Right ventricle myocardium inferior (tissue), 1 donor: ENCODE data around the gene CLCN7. TPM values are rescaled to one million over a fixed set of nuclear protein-coding genes. Genes with fewer than 3 reads are reported as not detected.

Experiments used
- ATAC-seq: fragments of 200-7000 bp; cut with Tn5 transposase; one replicate; pipeline ENCODE4 v1.9.1; 2020; ENCODE audit warnings: mild to moderate bottlenecking, moderate library complexity
- DNase-seq: peaks from one replicate; pipeline ENCODE4 v3.0.0; 2021; ENCODE audit errors: missing footprints
- intact Hi-C: fragments of 100-400 bp; cut with DNase I; formaldehyde crosslinking; loops from one replicate; pipeline ENCODE4 v1.11.0; 2022
- total RNA-seq: library from RNA; stranded (reverse); fragmentation: NEBNext Ultra II Directional; extraction: Animal tissue kit (Norgen Biotek cat#: 25700); gene quantifications from one replicate; pipeline ENCODE4 v1.2.1, GENCODE V29; 2021
- donor health status: DM: no; HTN: yes; CAD: no; lungs with severe emphysema.

Gene CLCN7
- total RNA-seq, 1 donor from 2014 or later: 49.5 TPM

DNA sequence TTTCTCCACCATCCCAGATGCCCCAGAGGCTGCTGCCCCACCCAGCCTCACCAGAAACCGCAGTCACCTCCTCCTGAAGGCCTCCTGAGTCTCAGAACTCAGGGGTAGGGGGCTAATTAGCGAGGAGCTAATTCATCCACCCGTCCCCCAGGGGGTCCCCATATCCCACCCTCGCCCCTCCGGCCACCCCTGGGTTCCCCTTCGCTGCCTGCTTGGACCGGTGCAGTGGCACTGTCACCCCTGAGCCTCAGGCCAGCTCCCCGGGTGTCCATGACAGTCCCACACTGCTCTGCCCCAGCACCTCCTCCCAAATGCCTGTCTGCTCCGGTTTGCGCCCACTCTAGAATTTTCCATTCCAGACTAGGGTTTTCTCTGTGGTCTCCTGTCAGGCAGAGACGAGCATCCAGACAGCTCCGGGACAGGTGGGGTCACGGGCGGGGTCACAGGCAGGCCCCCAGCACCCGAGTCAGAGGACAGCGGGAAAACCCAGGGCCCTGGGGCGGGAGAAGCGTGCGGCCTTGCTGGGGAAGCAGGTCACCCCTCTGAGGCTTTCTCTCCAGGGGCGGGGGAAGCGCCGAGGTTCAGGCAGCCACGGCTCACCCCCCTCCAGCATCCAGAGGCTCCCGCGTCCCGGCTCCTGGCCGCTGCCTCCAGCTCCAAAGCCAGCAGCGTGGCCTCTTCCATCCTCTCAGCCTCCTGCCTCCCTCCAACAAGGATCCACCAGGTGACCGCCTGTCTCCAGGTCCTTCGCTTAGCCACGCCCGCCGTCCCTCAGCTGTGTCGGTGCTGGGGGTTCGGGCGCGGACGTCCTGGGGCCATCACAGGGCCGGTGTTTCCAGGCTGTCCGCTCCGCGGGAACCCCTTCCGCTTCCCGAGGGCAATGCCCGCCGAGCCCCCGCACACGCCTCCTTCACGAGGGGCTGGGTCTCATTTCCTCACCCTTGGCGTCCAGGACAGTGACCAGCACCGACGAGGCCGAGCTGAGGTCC lies 47.1 kb downstream of the CLCN7 start:
- no peak for DNase-seq
- intact Hi-C loops: loop anchor here (5.0 to 10.0 kb wide), 2 partner anchors 45 to 277 kb away; partner anchors contain the start of gene MAPK8IP3
- no peak for ATAC-seq

DNA sequence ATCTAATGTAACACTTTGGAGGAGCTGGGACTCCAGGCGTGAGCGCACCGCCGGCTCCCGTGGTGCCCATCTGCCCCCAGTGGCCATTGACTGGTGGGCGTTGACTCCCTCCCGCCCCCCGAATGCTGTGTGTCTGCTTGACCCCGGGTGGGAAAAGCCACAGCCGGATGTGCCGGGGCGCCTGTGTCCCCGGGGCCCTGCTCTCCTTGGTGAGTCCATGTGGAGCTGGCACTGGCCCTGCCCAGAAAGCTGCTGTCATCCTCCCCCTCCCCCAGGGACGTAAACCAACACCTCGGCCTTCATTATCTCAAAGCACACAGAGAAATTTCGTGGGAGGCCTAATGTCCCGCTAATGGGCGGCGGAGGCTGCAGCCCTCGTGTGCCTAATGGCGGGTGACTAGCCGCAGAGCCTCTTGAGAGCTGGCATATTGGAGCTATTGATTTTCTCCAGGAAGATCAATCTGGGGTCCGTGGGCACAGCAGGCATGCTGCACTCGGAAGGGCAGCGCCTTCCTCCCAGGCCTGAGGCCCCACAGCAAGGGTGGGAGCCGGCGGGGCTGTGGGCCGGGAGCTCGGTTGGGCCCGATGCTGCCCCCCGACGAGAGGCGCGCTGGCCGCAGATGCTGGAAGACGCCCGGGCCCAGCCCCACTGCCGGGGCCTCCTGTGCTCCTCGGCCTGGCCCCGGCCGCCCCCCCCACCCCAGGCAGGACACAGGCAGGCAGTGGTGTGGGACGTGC lies 47.9 kb downstream of the CLCN7 start:
- no peak for DNase-seq
- intact Hi-C loops: loop anchor here (5.0 to 10.0 kb wide), 2 partner anchors 45 to 278 kb away; partner anchors contain the start of gene MAPK8IP3
- ATAC-seq: no peak

GRCh38 chr16:1425616-1426370 lies 49.0 kb downstream of the CLCN7 start:
- intact Hi-C loops: loop anchor here (5.0 to 10.0 kb wide), 2 partner anchors 47 to 279 kb away; partner anchors contain the start of gene MAPK8IP3
- DNase-seq (no peak), ATAC-seq (no peak)

DNA sequence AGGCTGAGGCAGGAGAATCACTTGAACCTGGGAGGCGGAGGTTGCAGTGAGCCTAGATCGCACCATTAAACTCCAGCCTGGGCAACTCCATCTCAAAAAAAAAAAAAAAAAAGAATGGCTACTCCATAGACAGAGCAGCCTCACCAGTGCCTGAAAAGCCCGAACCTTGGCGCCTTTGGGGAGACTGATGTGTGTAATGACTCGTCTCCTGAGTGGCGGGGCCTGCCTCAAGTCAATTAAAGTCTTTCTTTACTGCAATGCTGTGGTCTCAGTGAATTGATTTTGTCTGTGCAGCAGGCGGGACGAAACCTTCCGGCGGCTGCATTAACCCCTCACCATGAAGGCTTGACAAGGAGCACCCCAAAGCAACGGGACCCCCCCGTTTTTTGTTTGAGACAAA lies 50.8 kb downstream of the CLCN7 start:
- ATAC-seq (no peak), DNase-seq (no peak)
- intact Hi-C loops: loop anchor here (5.0 to 10.0 kb wide), 3 partner anchors 62 to 281 kb away; partner anchors contain the start of genes MAPK8IP3 and TELO2

DNA sequence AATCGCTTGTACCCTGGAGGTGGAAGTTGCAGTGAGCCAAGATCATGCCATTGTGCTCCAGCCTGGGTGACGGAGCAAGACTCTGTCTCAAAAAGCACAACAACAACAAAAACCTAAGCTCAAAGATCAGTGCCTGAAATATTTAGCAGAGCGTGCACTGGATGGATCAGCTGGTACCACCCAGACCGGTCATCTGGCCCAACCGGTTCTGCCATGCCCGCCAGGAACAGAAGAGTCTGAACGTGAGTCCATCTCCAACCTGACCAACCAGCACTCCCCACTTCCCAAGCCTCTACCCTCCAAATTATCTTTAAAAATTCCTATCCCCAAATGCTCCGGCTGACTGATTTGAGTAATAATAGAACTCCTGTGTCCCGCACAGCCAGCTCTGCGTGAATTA lies 52.8 kb downstream of the CLCN7 start:
- intact Hi-C loops: loop anchor here (5.0 to 10.0 kb wide), 3 partner anchors 60 to 283 kb away; partner anchors contain the start of genes MAPK8IP3 and TELO2
- ATAC-seq (no peak), DNase-seq (no peak)

GRCh38 chr16:1420111-1420539 lies 54.7 kb downstream of the CLCN7 start:
- intact Hi-C loops: loop anchor here (2.0 to 10.0 kb wide), 4 partner anchors 58 to 285 kb away; partner anchors contain the start of genes MAPK8IP3 and TELO2
- no peak for ATAC-seq
- DNase-seq: no peak

- no peak for DNase-seq
- ATAC-seq: no peak
- intact Hi-C loops: no loop called here
Observed at GRCh38 chr16:1416521-1416941, 58.3 kb downstream of the CLCN7 start.

DNA sequence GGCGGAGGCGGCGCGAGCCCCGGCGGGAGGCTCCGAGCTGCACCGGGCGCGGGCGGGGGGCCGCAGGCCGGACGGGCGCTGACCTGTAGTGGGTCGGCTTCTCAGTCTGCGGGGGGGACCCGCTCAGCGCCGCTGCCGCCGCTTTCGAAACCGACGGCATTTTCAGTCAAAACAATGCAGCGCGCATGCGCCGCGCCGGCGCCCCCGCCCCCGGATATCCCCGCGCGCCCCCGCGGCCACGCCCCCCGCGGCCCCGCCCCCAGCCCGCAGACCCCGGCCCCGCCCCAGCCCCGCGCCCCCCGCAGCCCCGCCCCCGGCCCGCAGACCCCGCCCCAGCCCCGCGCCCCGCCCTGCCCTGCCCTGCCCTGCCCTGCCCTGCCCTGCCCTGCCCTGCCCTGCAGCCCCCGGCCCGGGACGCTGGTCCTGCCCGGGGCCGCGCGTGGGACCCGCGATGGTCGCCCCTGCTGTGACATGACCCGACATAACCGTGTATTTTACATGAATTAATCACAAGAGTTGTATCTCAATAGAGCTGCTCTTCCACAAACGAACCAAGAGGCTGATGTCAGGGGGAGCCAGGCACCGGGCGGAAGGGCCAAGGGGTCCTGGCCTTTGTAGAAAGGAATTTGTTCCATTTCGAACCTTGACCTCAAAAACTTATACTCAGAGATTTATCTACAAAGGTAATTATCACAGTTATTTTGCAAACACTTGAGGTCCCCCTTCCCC lies 60.1 kb downstream of the CLCN7 start, which contains the start of gene UNKL:
Gene UNKL, minus strand, starts transcription at position 173 of the 729 bp plus-strand sequence. Its CDS starts 13 bp downstream, at position 160.
- peak; percentile 92 for DNase-seq
- peak; percentile 46 for ATAC-seq
- intact Hi-C loops: no loop called here

DNA sequence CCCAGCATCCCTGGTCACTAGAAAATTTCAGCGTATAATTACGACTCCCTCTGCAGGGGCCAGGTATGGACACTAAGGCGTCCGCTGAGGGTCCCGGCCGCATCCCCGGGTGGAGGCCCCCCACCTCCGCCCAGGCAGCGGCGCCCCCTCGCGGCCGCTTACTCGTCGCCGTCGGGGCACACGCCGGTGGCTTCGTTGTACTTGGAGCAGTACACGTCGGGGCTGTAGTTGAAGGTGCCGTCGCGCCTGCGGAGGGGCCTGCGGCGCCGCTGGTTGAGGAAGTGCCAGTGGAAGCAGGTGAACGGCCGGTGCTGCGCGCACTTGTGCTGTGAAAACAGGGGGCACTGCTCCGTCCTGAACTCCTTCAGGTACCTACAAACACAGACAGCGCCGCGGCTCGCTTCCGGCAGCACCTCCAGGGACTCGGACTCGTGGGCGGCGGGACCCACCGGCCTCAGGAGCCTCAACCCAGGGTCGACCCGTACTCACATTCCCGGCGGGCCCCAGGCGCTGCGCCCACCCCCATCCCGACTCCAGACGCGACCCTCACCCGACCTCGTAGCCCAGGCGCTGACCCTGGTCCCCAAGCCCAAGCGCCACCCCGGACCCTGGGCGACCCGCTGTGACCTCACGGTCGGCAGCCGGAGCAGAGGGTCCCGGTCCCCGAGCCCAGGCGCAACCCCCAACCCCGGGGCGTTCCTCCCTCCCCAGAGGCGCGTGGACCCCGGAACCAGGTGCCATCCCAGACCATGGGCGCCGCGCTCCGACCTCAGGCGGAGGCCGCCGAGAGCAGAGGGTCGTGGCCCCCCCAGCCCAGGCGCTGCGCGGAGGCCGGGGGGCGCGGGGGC lies 60.9 kb downstream of the CLCN7 start:
- peak; percentile 86 for DNase-seq
- intact Hi-C loops: no loop called here
- peak; percentile 45 for ATAC-seq

GRCh38 chr16:1412847-1413246 lies 62.0 kb downstream of the CLCN7 start:
- DNase-seq: no peak
- intact Hi-C loops: no loop called here

GRCh38 chr16:1408171-1408837 lies 66.5 kb downstream of the CLCN7 start:
- intact Hi-C loops: loop anchor here (5.0 kb wide), 1 partner anchor 101 kb away; the partner anchor contains the start of gene UBE2I
- DNase-seq (peak; percentile 95), ATAC-seq (peak; percentile 97)

More at GRCh38 chr16:1412847-1413246, 62.0 kb downstream of the CLCN7 start:
- ATAC-seq: no peak

GRCh38 chr16:1407753-1408152 lies 67.1 kb downstream of the CLCN7 start:
- intact Hi-C loops: loop anchor here (5.0 kb wide), 1 partner anchor 100 kb away; the partner anchor contains the start of gene UBE2I
- ATAC-seq (peak; percentile 32), DNase-seq (no peak)

DNA sequence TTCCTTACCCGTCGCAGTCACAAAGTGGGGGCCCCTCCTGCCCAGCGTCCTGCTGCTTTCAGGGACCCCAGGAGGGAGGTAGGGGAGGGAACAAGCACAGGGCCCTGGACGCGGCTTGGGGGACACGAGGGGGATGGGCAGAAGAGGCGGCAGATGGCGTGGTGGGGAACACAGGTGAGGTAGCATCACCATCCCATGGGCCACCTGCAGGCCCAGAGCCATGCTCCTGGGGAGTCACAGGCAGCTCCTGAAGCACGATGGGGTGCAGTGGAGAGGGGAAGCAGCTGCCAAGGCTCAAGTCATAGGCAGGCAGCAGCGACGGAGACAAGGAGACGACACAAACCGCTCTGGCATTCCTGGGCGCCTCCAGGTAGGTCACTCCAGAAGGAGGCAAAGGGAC lies 71.1 kb downstream of the CLCN7 start:
- no peak for ATAC-seq
- intact Hi-C loops: no loop called here

DNA sequence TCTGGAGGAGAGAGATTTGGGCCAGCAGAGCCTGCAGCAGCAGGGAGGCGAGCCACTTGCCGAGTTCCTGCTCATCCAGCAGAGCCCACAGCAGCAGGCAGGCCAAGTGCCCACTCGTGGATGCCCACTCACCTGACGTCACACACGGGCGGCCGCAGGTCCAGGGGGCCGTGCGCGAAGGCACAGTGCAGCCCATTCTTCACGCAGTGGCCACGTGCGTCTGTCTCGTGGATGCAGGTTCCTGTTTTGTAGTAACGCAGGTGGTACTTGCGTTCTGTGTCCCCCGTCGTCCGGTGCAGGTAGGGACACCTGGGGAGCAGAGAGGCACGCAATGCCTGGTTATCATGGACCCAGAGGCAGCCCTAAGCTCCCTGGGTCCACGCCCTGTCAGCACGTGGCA lies 71.8 kb downstream of the CLCN7 start:
- intact Hi-C loops: no loop called here
- no peak for ATAC-seq
- peak; percentile 50 for DNase-seq

More for the DNA sequence above, 71.1 kb downstream of the CLCN7 start:
- DNase-seq: peak; percentile 60

DNA sequence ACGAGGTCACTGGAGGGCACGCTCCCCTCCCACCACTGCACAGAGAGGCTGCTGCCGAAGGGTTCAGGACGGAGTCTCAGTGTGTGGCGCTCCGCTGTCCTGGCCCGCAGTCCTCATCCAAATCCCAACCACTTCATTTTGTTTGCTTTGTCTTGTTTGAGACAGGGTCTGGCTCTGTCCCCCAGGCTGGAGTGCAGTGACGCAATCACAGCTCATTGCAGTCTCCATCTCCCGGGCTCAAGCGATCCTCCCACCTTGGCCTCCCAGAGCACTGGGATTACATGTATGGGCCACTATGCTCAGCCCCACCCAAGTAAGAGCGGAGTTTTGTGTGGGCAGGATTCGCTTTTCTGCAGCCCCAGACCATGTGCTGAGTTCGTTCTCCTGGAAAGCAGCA lies 73.1 kb downstream of the CLCN7 start:
- DNase-seq: peak; percentile 17

More for the DNA sequence above, 73.1 kb downstream of the CLCN7 start:
- intact Hi-C loops: no loop called here
- ATAC-seq: no peak
